Ectodermal cell (in vitro differentiated cells): ENCODE data around the gene ZBTB17.
"Not testable (repeated sequence)": the region's sequence is repeated elsewhere in the genome, so short reads cannot be mapped to it uniquely, and the experiment has no call there.

ENCODE experiments used
- H3K27ac ChIP-seq: 2 replicates; pipeline ENCODE4 v1.7.0; 2013; ENCODE audit warnings: mild to moderate bottlenecking, low read depth, low read length; ENCODE audit not compliant: insufficient read depth, poor library complexity, severe bottlenecking
- H3K27me3 ChIP-seq: 2 replicates; pipeline ENCODE4 v1.7.0; 2013; ENCODE audit warnings: mild to moderate bottlenecking, low read length; ENCODE audit not compliant: insufficient read depth, control insufficient read depth, poor library complexity, severe bottlenecking
- H3K36me3 ChIP-seq: one replicate; pipeline ENCODE4 v1.7.0; 2013; ENCODE audit warnings: low read length; ENCODE audit not compliant: control insufficient read depth, insufficient read depth
- H3K4me1 ChIP-seq: one replicate; pipeline ENCODE4 v1.7.0; 2013; ENCODE audit warnings: low read length; ENCODE audit not compliant: control insufficient read depth, insufficient read depth
- H3K4me3 ChIP-seq: 2 replicates; pipeline ENCODE4 v1.7.0; 2013; ENCODE audit warnings: low read depth, low read length, control low read depth; ENCODE audit not compliant: insufficient read depth
- H3K9me3 ChIP-seq: 2 replicates; pipeline ENCODE4 v1.7.0; 2013; ENCODE audit warnings: mild to moderate bottlenecking, low read length, moderate library complexity; ENCODE audit not compliant: control insufficient read depth
- WGBS, 2 experiments: methylation state at CpG; one replicate each; pipeline ENCODE4 v1.1.7; 2013; ENCODE audit warnings: missing lambda C conversion rate in 2 of 2; 5-methylcytosine and 5-hydroxymethylcytosine counted together

Gene ZBTB17

DNA sequence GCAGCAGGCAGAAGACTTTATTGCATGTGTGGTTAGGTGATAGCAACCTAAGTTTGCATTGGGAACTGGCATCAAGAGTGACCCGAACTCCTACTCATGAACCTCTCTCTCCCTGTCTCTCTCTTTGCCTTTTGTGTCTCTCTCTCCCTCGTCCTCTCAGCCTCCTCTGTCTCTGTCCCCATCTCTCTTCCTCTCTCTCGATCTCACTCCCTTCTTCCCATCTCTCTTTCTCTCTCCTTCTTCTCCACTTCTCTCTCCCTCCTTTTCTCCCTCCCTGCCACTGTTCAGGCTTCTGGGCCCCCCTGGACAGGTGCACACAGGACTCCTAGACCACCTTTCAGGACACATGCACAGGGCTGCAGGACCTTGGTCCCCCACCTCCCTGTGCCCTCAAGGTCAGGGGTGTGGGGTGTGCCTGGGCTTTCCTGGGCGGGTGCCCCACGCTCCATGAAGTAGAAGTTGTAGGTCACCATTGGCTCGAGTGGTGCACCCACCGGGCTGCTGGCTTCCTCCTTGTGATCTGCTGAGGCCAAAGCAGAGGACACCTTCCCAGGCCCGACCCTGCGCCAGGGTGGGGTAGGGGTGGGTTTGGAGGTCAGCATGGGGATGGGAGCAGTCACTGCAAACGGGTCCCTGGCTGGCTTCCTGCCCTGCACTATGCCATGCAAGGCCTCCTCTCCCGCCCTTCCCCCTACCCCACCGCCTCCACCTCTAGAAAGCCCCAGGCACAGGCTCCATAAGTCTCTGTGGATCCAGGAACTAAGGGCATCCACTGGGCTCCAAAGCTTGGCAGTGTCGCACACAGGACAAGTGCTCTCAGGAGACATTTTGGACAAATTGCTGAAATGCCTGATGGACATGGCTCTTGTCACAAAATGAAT, 13.2 kb upstream of the ZBTB17 start:
- H3K9me3 ChIP-seq = no peaks in the 10 kb centered on the region
- 83 to 86% methylated on average over 13 of the region's 13 CpGs for WGBS, 2 experiments

DNA sequence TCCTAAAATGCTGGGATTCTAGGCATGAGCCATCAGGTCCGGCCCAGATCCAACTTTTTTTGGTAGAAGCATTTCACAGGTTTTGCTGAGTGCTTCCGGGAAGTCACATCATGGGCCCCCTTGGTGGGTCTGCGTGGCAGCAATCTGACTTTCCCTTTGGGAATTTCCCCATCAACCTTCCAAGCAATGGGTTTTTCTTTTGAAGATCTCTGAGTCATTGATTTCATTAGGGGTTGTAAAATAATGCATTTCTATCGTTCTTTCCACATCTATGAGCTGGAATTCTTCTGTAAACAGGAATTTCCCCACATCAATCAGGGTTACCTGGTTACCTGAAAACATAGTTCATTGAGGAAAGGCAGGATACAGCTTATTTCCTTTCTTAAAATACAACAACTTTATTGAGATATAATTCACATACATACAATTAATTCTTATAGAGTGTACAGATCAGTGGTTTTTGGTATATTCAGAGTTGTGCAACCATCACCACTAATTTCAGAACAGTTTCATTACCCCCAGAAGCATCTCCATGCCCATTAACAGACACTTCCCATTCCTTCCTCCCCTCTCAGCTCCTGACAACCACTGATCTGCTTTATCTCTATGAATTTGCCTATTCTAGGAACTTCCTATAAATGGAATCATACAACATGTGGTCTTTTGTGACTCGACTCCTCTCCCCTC, 9.9 kb upstream of the ZBTB17 start:
- no peak overlapping the region for H3K4me3 ChIP-seq

More for the DNA sequence above, 13.2 kb upstream of the ZBTB17 start:
- no peak overlapping the region for H3K27ac ChIP-seq
- no peaks in the 10 kb centered on the region for H3K27me3 ChIP-seq
- no peak overlapping the region for H3K4me3 ChIP-seq
- no peaks in the 10 kb centered on the region for H3K36me3 ChIP-seq
- no peaks in the 10 kb centered on the region for H3K4me1 ChIP-seq

DNA sequence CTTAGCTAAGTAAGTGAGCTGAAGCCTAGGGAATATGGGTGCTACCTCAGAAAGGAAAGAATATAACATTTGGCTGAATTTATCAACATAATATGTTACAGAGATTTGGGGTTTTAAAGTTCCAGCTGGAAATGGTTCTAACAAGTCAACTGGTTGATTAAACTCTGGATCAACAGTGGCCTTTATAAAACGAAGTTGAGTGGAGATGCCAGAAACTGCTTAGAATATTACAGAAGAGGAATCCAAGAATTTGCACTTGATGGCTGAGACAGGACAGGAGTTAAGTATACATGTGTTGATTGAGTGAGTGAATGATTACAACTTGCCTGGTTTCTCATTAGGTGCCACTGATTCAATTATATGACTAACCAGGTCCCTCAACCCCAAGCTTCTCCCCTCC, 7.4 kb upstream of the ZBTB17 start:
- Histone ChIP-seq H3K27ac (no peak overlapping the region), H3K4me1 (no peaks in the 10 kb centered on the region), H3K36me3 (no peaks in the 10 kb centered on the region), H3K9me3 (no peaks in the 10 kb centered on the region), H3K27me3 (no peaks in the 10 kb centered on the region), H3K4me3 (no peak overlapping the region)
- WGBS, 2 experiments = 40 to 56% methylated on average over 1 of the region's 1 CpG

More for the DNA sequence above, 9.9 kb upstream of the ZBTB17 start:
- WGBS, 2 experiments = 75 to 80% methylated on average over 5 of the region's 5 CpGs
- no peak overlapping the region for H3K27ac ChIP-seq
- H3K9me3 ChIP-seq = no peaks in the 10 kb centered on the region
- no peaks in the 10 kb centered on the region for H3K36me3 ChIP-seq
- no peaks in the 10 kb centered on the region for H3K27me3 ChIP-seq
- no peaks in the 10 kb centered on the region for H3K4me1 ChIP-seq

DNA sequence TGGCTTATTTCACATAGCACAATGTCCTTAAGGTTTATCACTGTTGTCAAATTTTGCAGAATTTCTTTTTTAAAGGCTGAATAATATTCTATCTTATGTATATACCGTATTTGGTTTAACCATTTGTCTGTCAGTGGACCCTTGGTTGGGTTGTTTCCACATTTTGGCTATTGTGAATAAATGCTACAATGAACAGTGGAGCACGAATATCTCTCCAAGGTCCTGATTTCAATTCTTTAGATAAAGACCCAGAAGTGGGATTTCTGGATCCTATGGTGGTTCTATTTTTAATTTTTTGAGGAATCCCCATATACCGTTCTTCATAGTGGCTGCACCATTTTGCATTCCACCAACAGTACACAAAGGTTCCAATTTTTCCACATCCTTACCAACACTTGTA, 5.8 kb upstream of the ZBTB17 start:
- Histone ChIP-seq H3K9me3 (no peaks in the 10 kb centered on the region), H3K4me1 (no peaks in the 10 kb centered on the region)
- 81 to 91% methylated on average over 2 to 3 of the region's 3 CpGs for WGBS, 2 experiments

DNA sequence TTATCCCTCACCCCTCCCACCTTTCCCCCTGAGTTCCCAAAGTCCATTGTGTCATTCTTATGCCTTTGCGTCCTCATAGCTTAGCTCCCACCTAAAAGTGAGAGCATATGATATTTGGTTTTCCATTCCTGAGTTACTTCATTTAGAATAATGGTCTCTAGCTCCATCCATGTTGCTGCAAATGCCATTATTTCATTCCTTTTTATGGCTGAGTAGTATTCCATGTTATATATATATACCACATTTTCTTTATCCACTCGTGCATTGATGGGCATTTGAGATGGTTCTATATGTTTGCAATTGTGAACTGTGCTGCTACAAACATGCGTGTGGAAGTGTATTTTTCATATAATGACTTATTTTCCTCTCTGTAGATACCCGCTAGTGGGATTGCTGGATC, 2.0 kb upstream of the ZBTB17 start:
- not testable (repeated sequence) for H3K27me3 ChIP-seq, H3K27ac ChIP-seq, H3K4me3 ChIP-seq, H3K36me3 ChIP-seq, H3K9me3 ChIP-seq, H3K4me1 ChIP-seq
- 96 to 98% methylated on average over 2 to 3 of the region's 4 CpGs for WGBS, 2 experiments

More for the DNA sequence above, 5.8 kb upstream of the ZBTB17 start:
- H3K27ac ChIP-seq = no peak overlapping the region
- H3K36me3 ChIP-seq = no peaks in the 10 kb centered on the region
- H3K4me3 ChIP-seq = no peak overlapping the region
- H3K27me3 ChIP-seq = no peaks in the 10 kb centered on the region

DNA sequence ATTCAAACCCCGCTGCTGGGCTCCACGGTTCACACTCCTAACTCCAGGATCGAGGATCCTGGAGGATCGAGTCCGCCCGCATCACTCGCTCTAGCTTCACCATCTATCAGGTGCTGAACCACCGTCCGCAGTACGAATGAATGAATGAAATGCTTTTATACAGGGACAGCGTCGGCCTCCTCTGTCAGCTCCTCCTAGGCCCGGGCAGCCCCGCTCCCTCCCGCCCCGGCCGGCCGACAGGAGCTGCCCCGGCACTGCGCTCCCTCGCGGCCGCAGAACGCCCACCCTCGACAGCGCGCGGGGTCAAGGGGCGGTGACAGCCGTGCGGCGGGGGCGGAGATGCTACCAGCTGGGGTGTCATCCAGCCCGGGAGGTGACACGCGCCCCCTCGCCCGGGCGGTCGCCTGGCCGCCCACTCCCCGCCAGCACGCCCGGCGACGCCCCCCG, 520 bp downstream of the ZBTB17 start:
- H3K9me3 ChIP-seq = no peaks in the 10 kb centered on the region
- 1% methylated on average over 47 of the region's 47 CpGs for WGBS, 2 experiments
- H3K36me3 ChIP-seq = no peaks in the 10 kb centered on the region
- no peaks in the 10 kb centered on the region for H3K27me3 ChIP-seq
- H3K27ac ChIP-seq = peak overlapping the region; percentile 96
- H3K4me1 ChIP-seq = no peaks in the 10 kb centered on the region
- peak overlapping the region; percentile 83 for H3K4me3 ChIP-seq

DNA sequence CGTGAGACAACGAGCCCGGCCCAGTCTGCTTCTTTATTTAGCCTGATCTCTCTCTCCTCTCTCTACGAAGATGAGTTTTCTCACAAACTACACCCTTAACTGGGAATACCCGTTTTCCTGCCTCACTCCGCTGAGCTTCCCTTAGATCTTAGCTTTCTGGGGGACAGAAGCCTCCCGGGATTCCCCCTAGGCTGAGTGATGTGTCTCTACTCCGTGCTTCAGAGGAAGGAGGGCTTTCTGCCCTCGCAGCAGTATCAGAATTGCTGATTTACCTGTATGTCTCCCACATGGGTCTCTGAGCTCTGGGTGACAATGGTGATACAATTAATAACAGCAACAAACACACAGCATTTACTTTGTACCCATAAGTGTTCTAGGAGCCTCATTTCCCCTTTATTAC, 1.0 kb downstream of the ZBTB17 start:
- no peaks in the 10 kb centered on the region for H3K27me3 ChIP-seq
- 66 to 69% methylated on average over 9 of the region's 9 CpGs for WGBS, 2 experiments
- no peak overlapping the region for H3K27ac ChIP-seq
- no peaks in the 10 kb centered on the region for H3K4me1 ChIP-seq
- H3K9me3 ChIP-seq = no peaks in the 10 kb centered on the region
- peak overlapping the region; percentile 83 for H3K4me3 ChIP-seq
- H3K36me3 ChIP-seq = peaks cover 1% of the 10 kb centered on the region

DNA sequence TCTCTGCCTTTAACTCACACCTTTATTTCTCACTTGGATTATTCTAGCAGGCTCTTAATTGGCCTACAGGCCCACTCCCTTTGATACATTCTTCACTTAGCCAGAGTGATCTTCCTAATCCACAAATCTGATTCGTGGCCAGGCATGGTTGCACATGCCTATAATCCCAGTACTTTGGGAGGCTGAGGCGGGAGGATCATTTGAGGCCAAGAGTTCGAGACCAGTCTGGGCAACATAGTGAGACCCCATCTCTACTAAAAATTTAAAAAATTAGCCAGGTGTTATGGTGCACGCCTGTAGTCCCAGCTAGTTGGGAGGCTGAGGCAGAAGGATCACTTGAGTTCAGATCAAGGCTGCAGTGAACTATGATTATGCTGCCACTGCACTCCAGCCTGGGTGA, 2.1 kb downstream of the ZBTB17 start:
- Histone ChIP-seq H3K36me3 (peaks cover 12% of the 10 kb centered on the region), H3K9me3 (no peaks in the 10 kb centered on the region), H3K27me3 (no peaks in the 10 kb centered on the region), H3K27ac (no peak overlapping the region), H3K4me1 (no peaks in the 10 kb centered on the region), H3K4me3 (no peak overlapping the region)
- WGBS, 2 experiments = 92 to 93% methylated on average over 4 of the region's 4 CpGs

DNA sequence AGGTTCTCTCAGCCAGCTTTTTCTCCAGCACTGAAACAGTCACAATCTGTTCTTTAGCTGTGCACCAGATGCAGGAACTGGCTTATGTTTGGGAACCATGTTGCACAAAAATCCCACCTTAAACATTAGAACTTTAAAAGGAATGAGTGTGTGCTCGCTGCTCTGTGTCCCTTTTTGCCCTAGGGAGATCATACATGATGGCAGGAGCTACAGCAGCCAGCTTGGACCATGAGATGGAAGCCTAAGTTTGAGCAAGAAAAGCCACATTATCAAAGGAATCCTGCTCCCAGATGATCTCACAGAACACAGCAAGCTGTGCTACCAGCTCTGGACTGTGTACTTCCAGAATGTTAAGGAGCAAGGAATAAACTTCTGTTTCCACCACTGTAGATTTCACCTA, 3.5 kb downstream of the ZBTB17 start:
- H3K9me3 ChIP-seq = no peaks in the 10 kb centered on the region
- no peaks in the 10 kb centered on the region for H3K27me3 ChIP-seq
- H3K4me1 ChIP-seq = no peaks in the 10 kb centered on the region
- no peak overlapping the region for H3K4me3 ChIP-seq
- WGBS, 2 experiments = 89 to 92% methylated on average over 1 of the region's 1 CpG
- H3K27ac ChIP-seq = no peak overlapping the region
- peaks cover 16% of the 10 kb centered on the region for H3K36me3 ChIP-seq

DNA sequence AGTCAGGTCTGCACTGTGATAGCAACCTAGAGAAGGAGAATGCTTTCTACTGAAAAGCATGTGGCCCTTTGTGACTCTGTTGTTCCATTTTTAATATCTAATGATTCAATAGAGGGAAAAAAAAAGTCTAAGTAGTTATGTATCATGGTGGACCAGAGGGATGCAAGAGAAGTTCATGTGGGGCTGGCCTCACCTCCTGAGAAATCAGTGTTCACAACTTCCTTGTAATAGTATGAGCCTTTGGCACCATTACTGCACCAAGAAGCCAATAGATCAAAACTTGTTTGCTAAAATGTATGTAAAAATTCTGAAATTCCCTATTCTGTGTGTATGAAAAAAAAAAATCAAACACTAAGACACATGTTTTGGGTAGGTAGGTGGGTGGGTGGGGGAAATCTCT, 5.0 kb downstream of the ZBTB17 start:
- Histone ChIP-seq H3K4me3 (no peak overlapping the region), H3K36me3 (peaks cover 16% of the 10 kb centered on the region), H3K27ac (no peak overlapping the region), H3K27me3 (no peaks in the 10 kb centered on the region), H3K9me3 (no peaks in the 10 kb centered on the region), H3K4me1 (no peaks in the 10 kb centered on the region)
